Neuronal stem cell (in vitro differentiated cells): Measurements from ENCODE around the gene SLC38A10.

Source experiments
- DNase-seq: peaks from one replicate; pipeline ENCODE4 v3.0.0-alpha.2; 2013; ENCODE audit warnings: low spot score
- H2AFZ ChIP-seq: one replicate; pipeline ENCODE4 v1.6.1; 2013; ENCODE audit warnings: mild to moderate bottlenecking, low read length, inconsistent platforms
- H2AK5ac ChIP-seq: 2 replicates; pipeline ENCODE4 v1.6.1; 2013; ENCODE audit warnings: low read depth, mild to moderate bottlenecking, inconsistent platforms, low read length, moderate library complexity, mixed read lengths
- H2BK120ac ChIP-seq: 2 replicates; pipeline ENCODE4 v1.6.1; 2013; ENCODE audit warnings: low read depth, mild to moderate bottlenecking, inconsistent platforms, low read length, moderate library complexity, mixed read lengths
- H2BK12ac ChIP-seq: one replicate; pipeline ENCODE4 v1.6.1; 2013; ENCODE audit warnings: low read length, inconsistent platforms
- H2BK15ac ChIP-seq: 2 replicates; pipeline ENCODE4 v1.6.1; 2013; ENCODE audit warnings: mild to moderate bottlenecking, low read length, inconsistent platforms, mixed read lengths
- H2BK5ac ChIP-seq: one replicate; pipeline ENCODE4 v1.6.1; 2013; ENCODE audit warnings: inconsistent platforms, mild to moderate bottlenecking, low read length, moderate library complexity
- H3K14ac ChIP-seq: one replicate; pipeline ENCODE4 v1.6.1; 2013; ENCODE audit warnings: low read length, inconsistent platforms
- H3K18ac ChIP-seq: 2 replicates; pipeline ENCODE4 v1.6.1; 2013; ENCODE audit warnings: low read length, inconsistent platforms
- H3K23ac ChIP-seq: 2 replicates; pipeline ENCODE4 v1.6.1; 2013; ENCODE audit warnings: low read depth, mild to moderate bottlenecking, mixed read lengths, low read length, inconsistent platforms; ENCODE audit not compliant: poor library complexity
- H3K27ac ChIP-seq: replicated peaks from 3 replicates; pipeline ENCODE4 v1.5.1; 2013; ENCODE audit warnings: low read length, inconsistent platforms
- H3K27me3 ChIP-seq, 3 experiments: 2 replicates each; pipeline ENCODE4 v1.6.1; 2013; ENCODE audit warnings: low read length in 3 of 3, mild to moderate bottlenecking in 2 of 3, inconsistent platforms in 1 of 3, low read depth in 1 of 3, mixed read lengths in 1 of 3, moderate library complexity in 1 of 3; ENCODE audit not compliant: control insufficient read depth in 3 of 3, insufficient read depth in 3 of 3
- H3K36me3 ChIP-seq, 2 donors: replicated peaks in 1 of 2; 2 replicates each; pipeline ENCODE4 v1.6.1; 2013; ENCODE audit warnings: low read length in 2 of 2; ENCODE audit not compliant: control insufficient read depth in 2 of 2, insufficient read depth in 2 of 2
- H3K4ac ChIP-seq: 2 replicates; pipeline ENCODE4 v1.6.1; 2013; ENCODE audit warnings: inconsistent platforms, mild to moderate bottlenecking, low read length, moderate library complexity
- H3K4me1 ChIP-seq, 2 donors: 1 replicate in 1 of 2; 2 replicates in 1 of 2; pipeline ENCODE4 v1.6.1; 2013; ENCODE audit warnings: low read length in 2 of 2, low read depth in 1 of 2; ENCODE audit not compliant: control insufficient read depth in 2 of 2, insufficient read depth in 1 of 2
- H3K4me2 ChIP-seq: one replicate; pipeline ENCODE4 v1.6.1; 2013; ENCODE audit warnings: mild to moderate bottlenecking, low read length, inconsistent platforms; ENCODE audit not compliant: insufficient read depth, poor library complexity, severe bottlenecking
- H3K4me3 ChIP-seq, 2 donors: 2 replicates each; pipeline ENCODE4 v1.5.1; 2013; ENCODE audit warnings: low read length in 2 of 2, mild to moderate bottlenecking in 2 of 2, inconsistent platforms in 1 of 2, moderate library complexity in 1 of 2
- H3K79me1 ChIP-seq: one replicate; pipeline ENCODE4 v1.6.1; 2013; ENCODE audit warnings: low read depth, mild to moderate bottlenecking, inconsistent platforms, low read length, moderate library complexity
- H3K9ac ChIP-seq: one replicate; pipeline ENCODE4 v1.6.1; 2013; ENCODE audit warnings: mild to moderate bottlenecking, low read depth, low read length, inconsistent platforms; ENCODE audit not compliant: poor library complexity
- H3K9me3 ChIP-seq, 2 donors: replicated peaks in 1 of 2; 2 replicates each; pipeline versions ENCODE3 to v1.6.1; 2013; ENCODE audit warnings: low read length in 2 of 2, mild to moderate bottlenecking in 2 of 2, inconsistent platforms in 1 of 2, low read depth in 1 of 2, mixed read lengths in 1 of 2, moderate library complexity in 1 of 2; ENCODE audit not compliant: control insufficient read depth in 2 of 2, insufficient read depth in 1 of 2
- H4K8ac ChIP-seq: one replicate; pipeline ENCODE4 v1.6.1; 2013; ENCODE audit warnings: low read depth, mild to moderate bottlenecking, inconsistent platforms, low read length, moderate library complexity
- H4K91ac ChIP-seq: one replicate; pipeline ENCODE4 v1.6.1; 2013; ENCODE audit warnings: low read length, low read depth, mild to moderate bottlenecking, inconsistent platforms; ENCODE audit not compliant: poor library complexity
- WGBS, 2 donors: extraction: QIAGEN DNeasy Blood & Tissue Kit; methylation state at CpG; one replicate each; pipeline ENCODE4 v1.1.7; 2013; ENCODE audit warnings: missing lambda C conversion rate in 2 of 2, mixed read lengths in 1 of 2; ENCODE audit not compliant: insufficient read length in 2 of 2, insufficient replicate concordance in 1 of 2; ENCODE audit errors: extremely low coverage in 2 of 2; 5-methylcytosine and 5-hydroxymethylcytosine counted together

Gene SLC38A10

DNA sequence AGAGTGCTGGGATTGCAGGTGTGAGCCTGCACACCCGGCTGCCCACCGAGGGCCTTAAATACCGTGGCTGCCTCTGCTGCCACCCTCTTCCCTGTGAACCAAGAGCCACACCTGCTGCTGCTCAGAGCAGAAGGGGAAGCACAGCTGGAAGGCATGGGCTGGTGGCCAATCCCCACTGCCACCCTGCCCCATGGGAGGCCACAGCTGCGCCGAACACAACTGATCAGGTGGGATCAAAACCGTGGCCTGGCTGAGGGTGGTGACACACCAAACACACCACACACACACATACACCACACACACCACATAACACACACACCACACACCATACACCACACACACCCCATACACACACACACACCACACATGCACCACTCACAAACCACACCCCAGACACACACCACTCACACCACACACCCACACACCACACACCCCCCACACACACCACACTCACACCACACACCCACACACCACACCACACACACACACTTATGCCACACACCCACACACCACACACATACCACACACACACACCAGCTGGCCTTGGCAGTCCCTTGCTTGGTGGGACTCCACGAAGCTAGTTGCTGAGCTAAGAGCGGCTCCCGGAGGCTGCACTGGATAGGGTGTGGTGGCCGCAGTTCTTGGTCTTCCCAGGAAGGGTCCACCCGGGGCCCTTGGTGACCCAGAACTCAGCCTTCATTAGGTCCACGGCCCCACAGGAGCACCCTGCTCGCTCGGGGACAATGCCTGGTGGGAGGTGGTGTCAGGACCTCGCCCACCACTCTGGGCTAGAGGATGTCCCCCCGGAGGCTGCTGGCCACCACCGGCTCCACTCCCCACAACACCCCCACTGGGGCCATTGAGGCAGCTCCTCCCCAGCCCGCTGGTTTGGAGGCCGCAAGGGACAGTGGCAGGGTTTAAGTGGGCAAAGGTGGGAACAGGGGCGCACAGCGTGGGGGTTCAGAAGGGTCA lies 87.2 kb downstream of the SLC38A10 start:
- Histone ChIP-seq H3K14ac (peak overlapping the region; percentile 21), H3K36me3 (peaks cover 22 to 49% of the 10 kb centered on the region in 2 donors), H3K9me3 (peaks cover 0 to 4% of the 10 kb centered on the region in 2 donors), H3K79me1 (peaks cover 10% of the 10 kb centered on the region), H3K27ac (peak overlapping the region; percentile 2), H3K18ac (no peak overlapping the region), H3K4me3 (peak overlapping the region in 1 of 2 donors; percentile 16), H3K27me3 (no peaks in the 10 kb centered on the region), H4K91ac (no peak overlapping the region), H4K8ac (peak overlapping the region; percentile 82), H2BK120ac (no peak overlapping the region), H3K23ac (peak overlapping the region; percentile 80), H3K4ac (no peak overlapping the region), H3K4me2 (no peak overlapping the region), H2AK5ac (no peak overlapping the region), H3K4me1 (no peaks in the 10 kb centered on the region), H2AFZ (no peak overlapping the region), H2BK12ac (peak overlapping the region; percentile 73), H3K9ac (no peak overlapping the region), H2BK5ac (no peak overlapping the region), H2BK15ac (no peak overlapping the region)
- DNase-seq = no peak
- no CpG with 5 or more reads among the region's 21 CpGs for WGBS, 2 donors

DNA sequence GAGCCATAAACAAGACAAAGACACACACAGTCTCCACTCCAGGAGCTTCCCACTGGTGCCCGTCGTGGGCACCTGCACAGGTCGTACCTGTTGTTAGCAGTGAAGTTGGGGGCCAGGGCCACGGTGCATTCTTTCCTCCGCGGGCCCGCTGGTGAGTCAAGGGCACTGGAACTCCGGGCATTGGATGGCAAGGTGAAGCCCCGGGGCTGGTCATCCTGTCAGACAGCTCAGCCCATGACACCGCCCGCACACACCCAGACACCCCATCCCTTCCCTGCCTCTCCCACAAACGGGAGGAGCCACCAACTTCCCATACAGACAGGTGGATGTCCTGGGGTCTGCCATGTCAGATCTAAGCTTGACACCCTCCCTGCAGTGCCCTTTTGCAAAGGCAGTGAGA lies 88.5 kb downstream of the SLC38A10 start:
- no peak overlapping the region for H3K4me2 ChIP-seq
- no peak overlapping the region for H3K4me3 ChIP-seq
- no peak overlapping the region for H2BK12ac ChIP-seq
- H2BK5ac ChIP-seq = no peak overlapping the region
- no peak overlapping the region for H3K27ac ChIP-seq
- peak overlapping the region; percentile 21 for H3K14ac ChIP-seq
- H2BK15ac ChIP-seq = no peak overlapping the region
- H3K9ac ChIP-seq = no peak overlapping the region
- H3K18ac ChIP-seq = no peak overlapping the region
- no peak for DNase-seq
- peaks cover 22 to 50% of the 10 kb centered on the region in 2 donors for H3K36me3 ChIP-seq
- H3K4me1 ChIP-seq = no peaks in the 10 kb centered on the region
- no peak overlapping the region for H3K23ac ChIP-seq
- no peak overlapping the region for H2BK120ac ChIP-seq
- H4K91ac ChIP-seq = no peak overlapping the region
- no peak overlapping the region for H2AK5ac ChIP-seq
- H3K9me3 ChIP-seq = peaks cover 0 to 4% of the 10 kb centered on the region in 2 donors
- no peak overlapping the region for H3K4ac ChIP-seq
- WGBS, 2 donors = no CpG with 5 or more reads among the region's 12 CpGs
- H3K27me3 ChIP-seq = no peaks in the 10 kb centered on the region
- H3K79me1 ChIP-seq = peaks cover 4% of the 10 kb centered on the region
- H4K8ac ChIP-seq = peak overlapping the region; percentile 17
- no peak overlapping the region for H2AFZ ChIP-seq

- peaks cover 4% of the 10 kb centered on the region for H3K79me1 ChIP-seq
- no peak overlapping the region for H4K91ac ChIP-seq
- WGBS, 2 donors = no CpG with 5 or more reads among the region's 4 CpGs
- no peak overlapping the region for H2BK15ac ChIP-seq
- no peaks in the 10 kb centered on the region for H3K4me1 ChIP-seq
- no peak overlapping the region for H3K4ac ChIP-seq
- H2BK5ac ChIP-seq = no peak overlapping the region
- no peak overlapping the region for H3K18ac ChIP-seq
- no peak overlapping the region for H2AK5ac ChIP-seq
- H3K27me3 ChIP-seq = no peaks in the 10 kb centered on the region
- H3K4me2 ChIP-seq = no peak overlapping the region
- peaks cover 22 to 55% of the 10 kb centered on the region in 2 donors for H3K36me3 ChIP-seq
- H2AFZ ChIP-seq = no peak overlapping the region
- no peak overlapping the region for H3K14ac ChIP-seq
- no peak overlapping the region for H2BK12ac ChIP-seq
- no peak overlapping the region for H3K27ac ChIP-seq
- no peak overlapping the region for H3K9ac ChIP-seq
- peaks cover 0 to 4% of the 10 kb centered on the region in 2 donors for H3K9me3 ChIP-seq
- no peak overlapping the region for H4K8ac ChIP-seq
- H3K23ac ChIP-seq = no peak overlapping the region
- H3K4me3 ChIP-seq = no peak overlapping the region
- no peak overlapping the region for H2BK120ac ChIP-seq
- DNase-seq = no peak
Measured at GRCh38 chr17:81206166-81206565, 88.9 kb downstream of the SLC38A10 start.

DNA sequence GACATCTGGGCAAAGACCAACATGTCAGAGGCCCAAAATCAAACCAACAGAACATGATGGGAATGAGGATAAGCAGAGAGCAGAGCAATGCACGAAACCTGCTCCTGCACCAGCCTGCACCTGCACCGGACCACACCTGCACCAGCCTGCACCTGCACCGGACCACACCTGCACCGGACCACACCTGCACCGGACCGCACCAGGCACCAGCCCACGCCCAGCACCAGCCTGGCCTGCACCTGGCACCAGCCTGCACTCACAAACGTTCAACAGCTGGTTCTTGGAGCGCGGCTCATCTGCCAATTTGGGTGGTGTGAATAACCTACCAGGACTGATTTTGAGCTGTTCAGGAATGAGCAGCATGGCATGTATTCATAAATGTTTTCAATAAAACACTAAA lies 90.5 kb downstream of the SLC38A10 start:
- H3K36me3 ChIP-seq = peaks cover 25 to 71% of the 10 kb centered on the region in 2 donors
- no peaks in the 10 kb centered on the region for H3K27me3 ChIP-seq
- peaks cover 7% of the 10 kb centered on the region for H3K79me1 ChIP-seq
- no peak overlapping the region for H2AFZ ChIP-seq
- H3K4me1 ChIP-seq = no peaks in the 10 kb centered on the region
- DNase-seq = no peak
- H3K4me3 ChIP-seq = peak overlapping the region in 1 of 2 donors; percentile 60
- no peak overlapping the region for H2BK120ac ChIP-seq
- H4K91ac ChIP-seq = no peak overlapping the region
- WGBS, 2 donors = no CpG with 5 or more reads among the region's 10 CpGs
- H3K9me3 ChIP-seq = peaks cover 0 to 4% of the 10 kb centered on the region in 2 donors
- no peak overlapping the region for H3K27ac ChIP-seq
- peak overlapping the region; percentile 82 for H4K8ac ChIP-seq
- peak overlapping the region; percentile 89 for H3K23ac ChIP-seq
- no peak overlapping the region for H3K9ac ChIP-seq
- H3K14ac ChIP-seq = no peak overlapping the region
- H2BK15ac ChIP-seq = no peak overlapping the region
- H3K18ac ChIP-seq = no peak overlapping the region
- no peak overlapping the region for H3K4ac ChIP-seq
- no peak overlapping the region for H2BK5ac ChIP-seq
- no peak overlapping the region for H2AK5ac ChIP-seq
- no peak overlapping the region for H2BK12ac ChIP-seq
- H3K4me2 ChIP-seq = no peak overlapping the region
